H1 (cell line): ENCODE data around the gene PPP2R2B. TPM values are rescaled to one million over a fixed set of nuclear protein-coding genes. Genes with fewer than 3 reads are reported as not detected.

Source experiments
- BCL11A ChIP-seq, 2 experiments: IDR thresholded peaks; one replicate each; pipeline ENCODE4 v1.6.1; 2011; ENCODE audit warnings: low read depth in 2 of 2, low read length in 2 of 2, mild to moderate bottlenecking in 2 of 2
- BRCA1 ChIP-seq: IDR thresholded peaks from 2 replicates; pipeline ENCODE4 v1.6.1; 2012; ENCODE audit warnings: low read depth, low read length, improper control_type of control experiment
- CHD2 ChIP-seq: IDR thresholded peaks from 2 replicates; pipeline ENCODE4 v1.6.1; 2012; ENCODE audit warnings: low read length, improper control_type of control experiment
- CHD7 ChIP-seq: fragments of 300-600 bp; sonication (generic); IDR thresholded peaks from 2 replicates; pipeline ENCODE4 v1.7.1; 2012; ENCODE audit warnings: low read length, moderate library complexity, mild to moderate bottlenecking, inconsistent platforms; ENCODE audit not compliant: insufficient replicate concordance
- EP300 ChIP-seq, 2 experiments: IDR thresholded peaks; 1 replicate in 1 of 2; 2 replicates in 1 of 2; pipeline ENCODE4 v1.6.1; 2011 to 2012; ENCODE audit warnings: low read depth in 2 of 2, low read length in 2 of 2, mild to moderate bottlenecking in 2 of 2, borderline replicate concordance in 1 of 2, inconsistent platforms in 1 of 2, moderate library complexity in 1 of 2
- FOSL1 ChIP-seq: IDR thresholded peaks from 2 replicates; pipeline ENCODE4 v1.6.1; 2011; ENCODE audit warnings: mild to moderate bottlenecking, low read depth, low read length, moderate library complexity; ENCODE audit not compliant: insufficient read depth
- GTF2F1 ChIP-seq: IDR thresholded peaks from 2 replicates; pipeline ENCODE4 v1.6.1; 2012; ENCODE audit warnings: low read depth, low read length, improper control_type of control experiment, borderline replicate concordance
- POLR2AphosphoS5 ChIP-seq: IDR thresholded peaks from 2 replicates; pipeline ENCODE4 v1.6.1; 2011; ENCODE audit warnings: low read depth, low read length
- RAD21 ChIP-seq, 2 experiments: IDR thresholded peaks in 1 of 2; conservative IDR thresholded peaks in 1 of 2; 2 replicates each; pipeline ENCODE4 v1.6.1; 2011; ENCODE audit warnings: low read depth in 2 of 2, low read length in 2 of 2, improper control_type of control experiment in 1 of 2, inconsistent platforms in 1 of 2, mild to moderate bottlenecking in 1 of 2, moderate library complexity in 1 of 2
- RBBP5 ChIP-seq: IDR thresholded peaks from 2 replicates; pipeline ENCODE4 v1.7.1; 2012; ENCODE audit warnings: low read depth, mild to moderate bottlenecking, inconsistent platforms, low read length, moderate library complexity, borderline replicate concordance
- RNF2 ChIP-seq: fragments of 200-900, 300-1000 bp; sonication (generic); IDR thresholded peaks from 2 replicates; pipeline ENCODE4 v1.7.1; 2016; ENCODE audit warnings: borderline replicate concordance, low read depth, mild to moderate bottlenecking, antibody characterized with exemption, low read length; ENCODE audit not compliant: poor library complexity, severe bottlenecking; ENCODE audit errors: missing control alignments
- polyA plus RNA-seq, 7 experiments: library from polyadenylated mRNA; depleted of rRNA in 3 of 7; stranded (reverse) in 5 of 7; unstranded in 2 of 7; fragments of >200 nt in 5 of 7; fragments of 200-250 nt in 2 of 7; gene quantifications; 1 replicate in 5 of 7; 2 replicates in 1 of 7; 4 replicates in 1 of 7; pipeline versions ENCODE4 v1.2.1 to v1.2.3, GENCODE V29; 2011 to 2013; ENCODE audit warnings: missing spikeins in 2 of 7, mixed read lengths in 2 of 7
- total RNA-seq: library from RNA; stranded (reverse); fragmentation: NEBNext Ultra II Directional; extraction: Animal tissue kit (Norgen Biotek cat#: 25700); gene quantifications from 2 replicates; pipeline ENCODE4 v1.2.1, GENCODE V29; 2021

PPP2R2B gene
- total and polyA plus RNA-seq, 2 of the 8 experiments (the other 6 are each of a cell fraction or from before 2014, with no cell fraction given), result 21.1 to 37.1 TPM

DNA sequence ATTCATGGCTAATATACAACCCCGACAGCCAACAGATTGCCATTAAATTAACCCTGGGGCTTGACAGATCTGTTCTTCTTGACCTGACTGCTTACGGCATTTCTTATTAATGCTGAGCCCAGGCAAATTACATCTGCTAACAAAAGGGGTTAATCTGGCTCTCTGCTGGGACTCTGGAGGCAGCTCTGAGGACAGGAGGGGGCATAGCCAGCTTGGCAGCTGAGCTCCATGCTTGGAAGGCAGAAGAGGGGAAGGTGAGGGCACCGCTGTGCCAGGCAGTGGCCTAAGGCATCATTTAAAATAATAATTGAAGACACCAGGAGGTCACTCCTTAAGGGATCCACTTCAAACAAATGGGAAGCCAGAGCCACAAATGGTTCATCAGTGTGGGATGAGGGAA is 236.6 kb downstream of the PPP2R2B start (continued):
- TF ChIP-seq CHD7 (no peak), CHD2 (no peak), POLR2AphosphoS5 (no peak), BRCA1 (no peak), FOSL1 (no peak), BCL11A (IDR thresholded peaks at IDR 0.05; ENCODE audit: low read depth in 2 of 2, low read length in 2 of 2) (no peak), RBBP5 (no peak), RAD21 (IDR thresholded peaks at IDR 0.05 in 1 of 2, conservative IDR thresholded peaks at IDR 0.05 in 1 of 2; ENCODE audit: low read depth in 2 of 2, low read length in 2 of 2) (no peak), GTF2F1 (no peak), RNF2 (no peak), EP300 (IDR thresholded peaks at IDR 0.05; ENCODE audit: borderline replicate concordance in 1 of 2, low read depth in 2 of 2, low read length in 2 of 2) (no peak)
